ENCODE data around the gene ERC1. TPM values are rescaled to one million over a fixed set of nuclear protein-coding genes. Genes with fewer than 3 reads are reported as not detected.
A peak's percentile ranks its signal among the peaks of the same experiment; 100 is the strongest.

ERC1 gene
- total and polyA plus RNA-seq, 12 donors = 6.5 to 67.5 (median 47.5) TPM

DNA sequence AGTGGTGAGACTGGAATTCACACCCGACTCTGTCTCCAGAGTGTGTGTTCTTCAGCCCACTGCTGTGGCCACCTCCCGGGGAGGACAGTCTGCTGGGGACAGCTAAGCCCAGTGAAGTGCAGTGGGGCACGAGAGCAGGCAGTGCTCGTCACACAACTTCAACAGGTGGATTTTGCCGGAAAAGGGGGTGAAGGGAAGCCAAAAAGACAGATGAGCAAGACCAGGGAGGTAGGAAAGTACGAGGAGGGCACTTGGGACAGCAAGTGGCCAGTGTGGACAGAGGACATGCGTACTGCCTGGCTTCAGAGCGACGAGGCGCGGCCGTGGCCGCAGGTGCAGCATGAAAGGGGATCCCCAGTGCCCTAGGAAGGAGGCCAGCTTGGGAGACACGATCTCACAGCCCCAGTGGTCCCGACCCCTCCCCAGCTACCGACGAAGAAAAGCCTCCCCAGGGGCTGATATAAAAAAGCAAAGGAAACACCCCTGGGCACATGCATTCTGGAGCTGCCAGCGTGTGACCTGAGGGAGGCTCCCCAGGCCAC is 507.2 kb downstream of the ERC1 start:
- H3K36me3 ChIP-seq = peaks cover 0 to 10% (median 0%) of the 10 kb centered on the region in 9 donors
- TF ChIP-seq, protein P1, sequence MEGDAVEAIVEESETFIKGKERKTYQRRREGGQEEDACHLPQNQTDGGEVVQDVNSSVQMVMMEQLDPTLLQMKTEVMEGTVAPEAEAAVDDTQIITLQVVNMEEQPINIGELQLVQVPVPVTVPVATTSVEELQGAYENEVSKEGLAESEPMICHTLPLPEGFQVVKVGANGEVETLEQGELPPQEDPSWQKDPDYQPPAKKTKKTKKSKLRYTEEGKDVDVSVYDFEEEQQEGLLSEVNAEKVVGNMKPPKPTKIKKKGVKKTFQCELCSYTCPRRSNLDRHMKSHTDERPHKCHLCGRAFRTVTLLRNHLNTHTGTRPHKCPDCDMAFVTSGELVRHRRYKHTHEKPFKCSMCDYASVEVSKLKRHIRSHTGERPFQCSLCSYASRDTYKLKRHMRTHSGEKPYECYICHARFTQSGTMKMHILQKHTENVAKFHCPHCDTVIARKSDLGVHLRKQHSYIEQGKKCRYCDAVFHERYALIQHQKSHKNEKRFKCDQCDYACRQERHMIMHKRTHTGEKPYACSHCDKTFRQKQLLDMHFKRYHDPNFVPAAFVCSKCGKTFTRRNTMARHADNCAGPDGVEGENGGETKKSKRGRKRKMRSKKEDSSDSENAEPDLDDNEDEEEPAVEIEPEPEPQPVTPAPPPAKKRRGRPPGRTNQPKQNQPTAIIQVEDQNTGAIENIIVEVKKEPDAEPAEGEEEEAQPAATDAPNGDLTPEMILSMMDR (IDR thresholded peaks at IDR 0.05) = no peak
- intact Hi-C loops (cut with DNase I) = no loop called here

DNA sequence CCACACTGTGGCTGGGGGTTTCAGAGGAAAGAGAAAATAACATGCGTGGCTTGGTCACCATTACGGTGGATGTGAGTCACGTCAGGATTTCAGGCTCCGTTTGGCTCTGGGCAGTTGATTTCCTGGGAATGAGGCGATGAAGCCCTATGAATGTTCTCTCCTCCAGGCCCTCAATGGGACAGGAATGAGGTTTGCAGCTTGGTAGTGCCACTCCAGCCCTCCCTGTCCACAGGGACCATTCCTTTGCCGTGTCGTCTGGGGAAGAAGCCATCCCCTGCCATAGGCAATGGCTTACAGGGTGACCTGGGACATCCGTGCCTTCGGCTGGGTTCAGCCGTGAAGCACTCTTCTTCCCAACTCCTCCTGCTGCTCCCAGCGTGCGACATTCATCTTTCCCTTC is 508.3 kb downstream of the ERC1 start:
- Histone ChIP-seq H3K36me3 (peaks cover 0 to 2% (median 0%) of the 10 kb centered on the region in 9 donors), H3K27me3 (no peaks in the 10 kb centered on the region), H3K4me1 (peaks cover 0 to 36% (median 14%) of the 10 kb centered on the region in 9 donors), H3K9me3 (no peaks in the 10 kb centered on the region), H3K4me3 (no peak overlapping the region), H3K27ac (no peak overlapping the region)
- DNase-seq (no peak), ATAC-seq (no peak)
- 94 to 96% methylated on average over 12 of the region's 12 CpGs for WGBS, 2 donors
- intact Hi-C loops (cut with DNase I) = no loop called here
- TF ChIP-seq, protein P1 (IDR thresholded peaks at IDR 0.05) = no peak

More for the DNA sequence above, 507.2 kb downstream of the ERC1 start:
- no peaks in the 10 kb centered on the region for H3K9me3 ChIP-seq
- WGBS, 2 donors = 72 to 73% methylated on average over 18 of the region's 18 CpGs
- no peaks in the 10 kb centered on the region for H3K27me3 ChIP-seq
- DNase-seq = no peak
- H3K4me3 ChIP-seq = no peak overlapping the region
- H3K4me1 ChIP-seq = peaks cover 0 to 36% (median 14%) of the 10 kb centered on the region in 9 donors
- no peak overlapping the region for H3K27ac ChIP-seq
- ATAC-seq = no peak

- DNase-seq (peak; percentile 71 to 75), ATAC-seq (peak; percentile 30 to 73 (median 62))
- Histone ChIP-seq H3K36me3 (no peaks in the 10 kb centered on the region), H3K4me3 (no peak overlapping the region), H3K9me3 (no peaks in the 10 kb centered on the region), H3K27me3 (peaks cover 0 to 5% (median 0%) of the 10 kb centered on the region in 7 donors), H3K4me1 (peaks cover 0 to 36% (median 14%) of the 10 kb centered on the region in 9 donors), H3K27ac (no peak overlapping the region)
- intact Hi-C loops (cut with DNase I) = no loop called here
- 78 to 84% methylated on average over 36 of the region's 36 CpGs for WGBS, 2 donors
- TF ChIP-seq, protein P1 (IDR thresholded peaks at IDR 0.05) = no peak
Measured at GRCh38 chr12:1500095-1500801, 509.2 kb downstream of the ERC1 start.

- no peaks in the 10 kb centered on the region for H3K9me3 ChIP-seq
- no peak overlapping the region for H3K27ac ChIP-seq
- peaks cover 0 to 34% (median 14%) of the 10 kb centered on the region in 9 donors for H3K4me1 ChIP-seq
- no peak for ATAC-seq
- H3K36me3 ChIP-seq = no peaks in the 10 kb centered on the region
- H3K27me3 ChIP-seq = peaks cover 0 to 5% (median 0%) of the 10 kb centered on the region in 7 donors
- TF ChIP-seq, protein P1 (IDR thresholded peaks at IDR 0.05) = no peak
- WGBS, 2 donors = 88 to 89% methylated on average over 10 of the region's 10 CpGs
- intact Hi-C loops (cut with DNase I) = no loop called here
- no peak for DNase-seq
- no peak overlapping the region for H3K4me3 ChIP-seq
Measured at GRCh38 chr12:1501001-1501400, 510.0 kb downstream of the ERC1 start.

All from heart right ventricle (tissue), 16 donors.